Activated T-helper 1 cell treated with anti-CD3 and anti-CD28 coated beads, Interleukin-2, amount 50 U/mL, for 16 hours (primary cell): ENCODE measurements around the gene TMEM44.
"Not testable (repeated sequence)": the region's sequence is repeated elsewhere in the genome, so short reads cannot be mapped to it uniquely, and the experiment has no call there.

Source experiments
- DNase-seq, 2 donors: peaks; one replicate each; pipeline ENCODE4 v3.0.0-alpha.2; 2020; ENCODE audit warnings: low read depth in 1 of 2, low spot score in 1 of 2

The TMEM44 gene

DNA sequence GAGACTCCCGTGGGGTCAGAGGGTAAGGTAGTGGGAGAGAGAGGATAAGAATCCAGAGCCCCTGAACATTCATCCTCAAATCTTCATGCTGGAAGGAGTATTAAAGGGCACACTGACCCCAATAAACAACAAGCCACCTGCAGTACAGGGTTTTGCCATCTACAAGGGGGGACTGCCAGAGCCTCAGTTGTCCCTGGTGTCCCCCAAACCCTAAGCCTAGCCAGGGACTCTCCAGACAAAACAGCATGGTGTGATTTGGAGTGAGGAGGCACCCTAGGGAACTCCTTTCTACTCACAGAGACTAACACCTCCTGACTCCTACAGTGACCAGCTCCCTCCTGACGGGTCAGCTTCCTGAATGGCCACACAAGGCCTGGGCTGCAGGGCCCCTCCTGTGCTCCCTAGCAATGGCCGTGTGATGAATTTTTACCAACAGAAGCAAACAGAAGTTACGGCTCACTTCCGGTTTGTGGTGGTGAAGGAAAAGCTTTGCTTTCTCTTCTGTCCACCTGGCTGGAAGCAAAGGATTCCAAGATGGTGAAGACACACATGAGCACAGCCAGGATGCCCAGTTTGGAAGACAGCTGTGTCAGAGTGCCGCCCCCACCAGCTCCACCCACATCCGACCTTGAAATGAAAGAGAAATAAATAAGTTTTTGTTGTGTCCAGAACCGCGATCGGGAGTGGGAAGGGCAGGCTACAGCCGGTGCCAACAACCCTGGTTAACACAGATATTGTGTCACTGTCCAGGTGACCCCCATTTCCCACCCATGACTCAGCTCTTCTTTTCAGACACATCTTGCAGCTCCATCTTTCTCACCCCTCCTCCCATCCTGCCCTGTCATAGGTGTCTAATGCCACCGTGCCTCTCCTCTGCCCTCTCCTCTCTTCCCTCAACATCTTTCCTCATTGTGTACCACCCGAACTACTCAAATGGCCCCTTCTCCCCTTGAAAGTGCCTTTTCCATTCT is 76.8 kb downstream of the TMEM44 start:
- no peak for DNase-seq

DNA sequence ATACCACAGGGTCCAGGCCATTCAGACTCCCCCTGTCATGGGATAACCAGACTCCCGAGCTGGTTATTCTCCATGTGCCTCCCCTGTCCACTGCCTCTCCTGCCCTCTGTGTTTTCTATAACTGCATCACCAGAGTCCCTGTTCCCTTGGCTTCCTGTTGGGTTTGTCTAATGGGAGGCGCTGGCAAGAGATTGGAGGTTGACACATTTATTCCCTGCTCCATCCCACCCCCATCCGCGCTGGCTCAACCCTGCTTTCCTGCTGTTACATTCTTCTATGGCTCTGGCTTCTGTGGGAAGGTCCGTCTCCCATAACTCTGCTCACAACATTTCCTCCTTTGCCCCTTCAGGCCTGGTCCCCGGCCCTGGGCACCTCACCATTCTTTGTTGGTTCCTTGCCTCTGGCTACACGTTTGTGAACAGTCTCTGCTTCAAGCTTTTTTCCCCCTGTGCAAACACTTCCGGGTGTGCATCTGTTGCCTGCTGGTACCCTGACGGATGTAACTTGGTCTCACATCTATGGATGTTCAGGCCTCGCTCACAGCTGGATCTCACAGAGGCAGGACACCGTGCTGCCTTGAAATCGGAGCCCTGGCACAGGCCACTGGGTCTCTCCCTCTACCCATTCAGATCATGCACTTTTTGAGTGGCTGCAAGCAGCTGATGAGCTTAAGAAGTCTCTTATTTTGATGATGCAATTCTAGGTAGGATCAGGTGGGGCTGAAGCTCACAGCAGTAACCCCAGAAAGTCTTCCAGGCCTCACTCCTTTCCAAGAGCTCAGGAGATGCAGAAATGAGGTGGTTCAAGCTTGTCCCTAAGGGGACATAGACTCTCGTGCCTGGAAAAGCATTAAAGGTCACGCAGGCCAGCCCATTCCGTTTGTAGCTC is 77.8 kb downstream of the TMEM44 start:
- DNase-seq: no peak

DNA sequence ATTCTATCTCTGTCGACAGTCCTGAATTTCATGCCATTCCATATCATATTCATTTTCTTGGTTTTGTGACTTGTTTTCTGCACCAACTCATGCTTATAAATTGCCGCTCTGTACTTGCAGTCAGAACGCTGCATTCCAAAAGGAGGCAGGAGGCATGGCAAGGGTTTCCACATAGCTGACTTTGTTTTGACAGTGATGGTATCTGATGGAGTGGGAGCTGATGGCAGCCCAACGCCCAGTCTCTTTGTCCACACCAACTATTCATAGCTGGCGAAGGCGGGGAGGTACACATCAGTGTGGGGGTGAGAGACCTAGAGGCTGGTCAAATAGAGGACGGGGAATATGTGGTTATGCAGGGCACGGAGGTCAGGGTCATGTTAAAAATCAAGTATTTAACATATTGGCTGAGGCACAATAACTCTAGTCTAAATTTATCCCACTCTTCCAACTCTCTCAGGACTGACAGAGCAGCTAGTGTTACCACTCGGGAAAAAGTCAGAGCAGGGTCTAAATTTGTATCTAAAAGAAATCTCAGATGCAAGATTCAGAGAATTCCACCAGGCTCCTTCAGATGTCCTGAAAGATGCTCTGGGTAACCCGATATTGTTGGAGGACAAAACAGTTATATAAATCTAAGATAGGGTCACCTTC is 78.6 kb downstream of the TMEM44 start:
- no peak for DNase-seq

DNA sequence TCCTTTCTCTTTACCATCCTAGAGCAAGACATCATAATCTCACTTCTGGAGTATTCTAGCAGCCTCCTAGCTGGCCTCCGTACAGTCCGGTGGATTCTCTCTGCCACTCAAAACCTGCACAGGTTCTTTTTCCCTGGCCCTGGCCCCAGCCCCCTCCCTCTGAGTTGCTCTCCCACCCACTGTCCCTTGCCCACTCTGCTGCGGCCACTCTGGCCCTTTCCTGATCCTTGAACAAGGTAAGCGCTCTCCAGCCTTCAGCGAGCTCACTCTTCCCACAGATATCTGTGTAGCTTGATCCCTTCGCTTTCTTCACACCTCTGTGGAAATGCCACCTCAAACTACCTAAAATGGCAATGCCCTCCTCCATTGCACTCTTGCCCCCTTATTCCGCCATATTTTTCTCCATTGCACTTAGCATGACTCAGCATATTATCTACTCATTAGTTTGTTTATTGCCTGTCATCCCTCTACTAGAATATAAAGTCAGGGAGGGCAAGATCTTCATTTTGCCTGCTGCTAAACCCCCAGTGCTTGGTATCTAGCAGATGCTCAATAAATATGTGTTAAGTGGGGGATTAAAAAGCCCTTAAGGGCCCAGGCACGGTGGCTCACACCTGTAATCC is 80.8 kb downstream of the TMEM44 start:
- no peak for DNase-seq

DNA sequence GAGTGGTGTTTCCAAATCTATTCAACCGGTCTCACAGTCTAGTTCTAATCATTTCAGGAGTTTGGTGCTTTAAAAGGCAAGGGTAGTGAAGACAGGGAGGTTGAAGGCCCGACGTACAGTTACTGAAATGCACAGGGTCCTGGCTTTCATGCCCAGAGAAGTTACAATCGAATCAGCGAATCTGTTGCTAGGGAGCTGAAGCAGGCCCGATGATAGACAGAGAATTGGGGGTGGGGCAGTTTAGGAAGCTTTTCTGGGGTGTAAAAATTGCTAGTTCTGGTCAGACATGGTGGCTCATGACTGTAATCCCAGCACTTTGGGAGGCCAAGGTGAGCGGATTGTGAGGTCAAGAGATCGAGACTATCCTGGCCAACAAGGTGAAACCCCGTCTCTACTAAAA is 83.4 kb downstream of the TMEM44 start:
- DNase-seq: no peak

DNA sequence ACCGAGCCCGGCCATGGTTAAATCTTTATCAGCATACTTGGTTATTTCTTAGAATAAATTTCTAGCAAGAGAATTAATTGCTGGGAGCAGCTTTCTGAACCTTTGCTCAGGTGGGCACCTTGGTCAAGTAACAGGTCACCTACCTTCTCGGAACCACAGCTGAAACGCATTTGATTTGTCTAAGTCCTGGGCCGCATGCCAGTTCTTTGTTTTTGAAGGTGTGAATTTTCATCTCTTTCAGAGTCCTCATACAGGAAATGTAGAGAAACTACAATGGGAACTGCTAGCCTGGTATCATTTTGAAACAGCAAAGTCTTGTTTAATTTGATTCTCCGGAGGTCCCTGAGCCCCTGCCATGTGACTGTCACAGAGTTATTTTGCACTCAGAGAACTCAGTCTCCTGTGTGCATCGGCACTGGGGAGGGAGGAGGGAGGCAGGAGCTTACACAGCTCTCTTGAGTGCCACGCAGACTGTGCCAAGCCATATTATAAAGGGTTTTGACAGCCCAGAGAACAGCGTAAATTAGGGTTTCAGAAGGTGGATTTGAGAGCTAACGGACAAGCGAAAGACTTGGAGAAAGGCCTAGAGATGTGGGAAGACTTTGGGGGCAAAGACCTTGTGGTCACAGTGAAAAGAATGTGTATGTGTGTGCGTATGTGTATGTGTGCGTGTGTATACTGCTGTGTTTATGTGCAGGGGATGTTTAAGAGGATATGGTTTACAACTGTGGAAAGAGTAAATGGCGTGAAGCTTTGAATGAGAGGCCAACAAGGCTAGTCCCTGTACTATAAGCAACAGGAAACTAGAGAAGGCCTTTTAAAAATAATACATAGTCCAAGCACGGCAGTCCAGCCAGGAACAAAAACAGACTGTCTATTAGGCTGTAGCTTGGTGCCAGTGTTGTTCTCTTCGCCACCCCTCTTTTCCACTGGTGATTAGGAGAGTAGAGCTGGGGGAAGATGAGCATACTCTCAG is 84.6 kb downstream of the TMEM44 start:
- DNase-seq: no peak

DNA sequence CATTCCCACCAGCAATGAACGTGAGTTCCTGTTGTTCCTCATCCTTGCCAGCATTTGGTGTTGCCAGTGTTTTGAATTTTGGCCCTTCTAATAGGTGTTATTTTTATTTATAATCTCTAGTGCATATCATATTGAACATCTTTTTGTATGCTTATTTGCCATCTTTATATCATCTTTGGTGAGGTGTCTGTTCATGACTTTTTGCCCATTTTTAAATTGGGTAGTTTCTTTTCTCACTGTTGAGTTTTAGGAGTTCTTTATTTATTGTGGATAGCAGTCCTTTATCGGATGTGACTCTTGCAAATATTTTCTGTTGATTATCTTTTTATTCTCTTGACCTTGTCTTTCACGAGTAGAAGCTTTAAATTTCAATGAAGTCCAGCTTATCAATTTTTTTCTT is 86.2 kb downstream of the TMEM44 start:
- DNase-seq: no peak

DNA sequence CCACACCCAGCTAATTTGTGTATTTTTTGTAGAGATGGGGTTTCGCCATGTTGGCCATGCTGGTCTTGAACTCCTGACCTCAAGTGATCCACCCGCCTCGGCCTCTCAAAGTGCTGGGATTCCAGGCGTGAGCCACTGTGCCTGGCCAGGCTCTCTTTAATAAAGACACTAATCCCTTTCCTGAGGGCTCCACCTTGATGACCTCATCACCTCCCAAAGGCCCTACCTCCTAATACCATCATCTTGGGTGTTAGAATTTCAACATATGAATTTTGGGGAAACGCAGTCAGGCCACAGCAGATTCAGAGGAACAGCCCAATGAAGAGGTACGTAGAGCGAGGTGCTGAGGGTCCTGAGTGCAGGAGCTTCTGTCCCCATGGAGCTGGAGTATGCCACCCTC is 87.7 kb downstream of the TMEM44 start:
- DNase-seq: not testable (repeated sequence)

DNA sequence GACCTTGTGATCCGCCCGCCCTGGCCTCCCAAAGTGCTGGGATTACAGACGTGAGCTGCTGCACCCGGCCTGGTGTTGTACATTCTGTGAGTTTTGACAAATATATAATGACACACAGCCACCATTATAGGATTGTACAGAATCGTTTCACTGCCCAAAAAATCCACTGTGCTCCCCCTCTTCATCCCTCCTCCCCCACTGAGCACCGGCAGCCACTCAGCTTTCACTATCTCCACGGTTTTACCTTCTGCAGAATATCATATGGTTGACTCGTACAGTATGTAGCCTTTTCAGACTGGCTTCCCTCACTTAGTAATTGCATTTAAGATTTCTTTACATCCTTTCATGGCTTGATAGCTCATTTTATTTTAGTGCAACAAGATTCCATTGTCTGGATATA is 89.7 kb downstream of the TMEM44 start:
- no peak for DNase-seq

DNA sequence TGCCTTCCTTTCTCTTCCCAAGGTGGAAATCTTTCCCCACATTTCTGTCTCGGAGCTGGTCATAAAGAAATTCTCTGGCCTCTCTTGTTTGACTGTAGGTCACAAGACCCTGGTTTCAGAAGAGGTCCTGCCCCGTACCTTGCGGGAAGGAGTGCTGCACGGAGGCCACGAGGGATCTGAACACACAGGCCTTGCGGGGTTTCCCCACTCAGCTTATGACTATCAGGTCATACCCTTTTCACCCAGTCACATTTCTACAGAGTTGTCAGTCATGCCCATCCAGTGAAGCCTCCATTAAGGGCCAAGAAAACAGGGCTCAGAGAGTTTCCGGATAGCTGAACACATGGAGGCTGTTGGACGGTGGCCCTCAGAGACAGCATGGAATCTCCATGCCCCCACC is 91.7 kb downstream of the TMEM44 start:
- no peak for DNase-seq

DNA sequence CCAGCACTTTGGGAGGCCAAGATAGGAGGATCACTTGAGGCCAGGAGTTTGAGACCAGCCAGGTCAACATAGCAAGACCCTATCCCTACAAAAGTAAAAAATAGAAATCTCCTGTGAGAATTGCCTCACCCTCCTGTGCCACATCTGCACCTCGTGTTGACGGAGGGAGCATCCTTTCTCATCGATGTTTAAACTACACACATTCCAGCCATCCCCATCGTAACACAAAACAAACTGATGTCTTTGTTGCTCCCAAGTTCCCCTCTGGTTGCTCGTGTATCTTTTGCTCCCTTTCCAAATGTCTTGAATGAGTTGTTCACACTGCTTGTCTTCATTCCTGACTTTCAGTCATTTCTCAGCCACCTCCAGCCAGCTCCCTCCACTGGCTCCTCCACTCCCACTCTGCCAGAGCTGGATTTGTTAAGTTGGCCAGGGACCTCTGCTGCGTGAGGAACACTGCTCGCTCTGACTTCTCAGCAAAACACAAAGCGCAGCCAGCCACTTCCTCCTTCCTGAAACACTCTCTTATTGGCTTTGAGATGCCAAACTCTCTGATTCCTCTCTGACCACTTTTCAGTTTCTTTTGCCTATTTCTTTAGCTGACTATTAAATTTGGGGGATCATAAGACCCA is 92.8 kb downstream of the TMEM44 start:
- no peak for DNase-seq

DNA sequence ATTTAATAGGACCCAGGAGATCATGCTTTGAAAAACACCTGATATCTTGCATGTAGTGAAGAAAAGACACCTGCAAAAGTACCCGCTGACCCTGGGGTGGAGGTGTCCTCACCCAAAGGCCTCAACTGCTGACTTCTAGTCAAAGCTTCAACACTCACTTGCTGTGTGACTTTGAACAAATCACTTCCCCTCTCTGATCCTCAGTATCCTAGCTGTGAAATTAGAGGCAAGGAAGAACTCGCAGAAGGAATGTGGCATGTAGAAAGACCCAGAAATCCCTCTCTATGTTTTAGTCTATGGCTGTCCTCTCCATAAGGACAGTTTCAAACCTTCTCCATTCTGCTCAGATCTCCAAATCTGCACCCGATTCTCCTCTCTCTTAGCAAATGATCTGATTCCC is 93.7 kb downstream of the TMEM44 start:
- DNase-seq: no peak

DNA sequence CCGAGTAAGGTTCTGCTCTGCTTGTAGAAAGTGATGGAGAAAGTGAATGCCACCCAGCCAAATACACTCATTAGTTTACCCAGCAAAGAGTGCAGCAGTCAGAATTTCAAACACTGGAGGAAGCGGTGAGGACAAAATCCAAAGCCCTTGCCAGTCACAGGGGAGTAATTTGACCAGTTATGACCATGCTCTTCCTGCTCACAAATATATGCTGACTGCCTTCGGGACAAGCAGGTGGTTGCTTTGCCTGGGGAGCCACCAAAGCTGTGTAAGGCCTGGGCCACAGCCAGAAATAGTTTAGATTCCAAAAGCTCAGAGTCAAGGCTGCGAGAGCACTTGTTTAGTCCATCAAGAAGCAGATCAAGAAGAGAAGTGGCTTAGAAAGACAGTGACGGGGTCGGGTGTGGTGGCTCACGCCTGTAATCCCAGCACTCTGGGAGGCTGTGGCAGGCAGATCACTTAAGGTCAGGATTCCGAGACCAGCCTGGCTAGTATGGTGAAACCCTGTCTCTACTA is 95.4 kb downstream of the TMEM44 start:
- no peak for DNase-seq
